GM06990 (cell line): Measurements from ENCODE around the gene SUCO.

ENCODE experiments used
- DNase-seq: peaks from one replicate; pipeline ENCODE4 v3.0.0-alpha.2; 2011; ENCODE audit not compliant: insufficient read length; ENCODE audit errors: extremely low read depth
- H3K27me3 ChIP-seq: replicated peaks from 2 replicates; pipeline ENCODE4 v1.6.0; 2011; ENCODE audit warnings: low read length; ENCODE audit not compliant: control insufficient read depth, insufficient read depth
- H3K36me3 ChIP-seq: 2 replicates; pipeline ENCODE4 v1.5.1; 2011; ENCODE audit warnings: low read length; ENCODE audit not compliant: control insufficient read depth, insufficient read depth
- H3K4me3 ChIP-seq: replicated peaks from 2 replicates; pipeline ENCODE4 v1.5.1; 2011; ENCODE audit warnings: low read depth, mild to moderate bottlenecking, control low read depth, low read length
- CTCF ChIP-seq: IDR thresholded peaks from 2 replicates; pipeline ENCODE4 v1.5.1; 2011; ENCODE audit warnings: low read length, control low read depth, mild to moderate bottlenecking, inconsistent platforms; ENCODE audit not compliant: insufficient read depth, poor library complexity, severe bottlenecking

SUCO gene

GRCh38 chr1:172566196-172566997 lies 33.4 kb downstream of the SUCO start:
- DNase-seq = no peak
- peaks cover 9% of the 10 kb centered on the region for H3K36me3 ChIP-seq
- H3K4me3 ChIP-seq = no peak overlapping the region
- no peak for TF ChIP-seq CTCF
- no peaks in the 10 kb centered on the region for H3K27me3 ChIP-seq

- Histone ChIP-seq H3K27me3 (no peaks in the 10 kb centered on the region), H3K36me3 (peaks cover 8% of the 10 kb centered on the region), H3K4me3 (no peak overlapping the region)
- no peak for DNase-seq
- no peak for TF ChIP-seq CTCF
These were observed 34.8 kb downstream of the SUCO start for GRCh38 chr1:172567720-172568119.

GRCh38 chr1:172574080-172574479 lies 41.1 kb downstream of the SUCO start:
- H3K27me3 ChIP-seq = no peaks in the 10 kb centered on the region
- no peak for TF ChIP-seq CTCF
- no peak for DNase-seq
- peaks cover 2% of the 10 kb centered on the region; the same call in 1 of the 2 replicates for H3K36me3 ChIP-seq
- no peak overlapping the region for H3K4me3 ChIP-seq

GRCh38 chr1:172578586-172578985 lies 45.6 kb downstream of the SUCO start:
- Histone ChIP-seq H3K27me3 (no peaks in the 10 kb centered on the region), H3K36me3 (no peaks in the 10 kb centered on the region; the same call in 1 of the 2 replicates), H3K4me3 (no peak overlapping the region)
- TF ChIP-seq CTCF = no peak
- no peak for DNase-seq

GRCh38 chr1:172581273-172581672 lies 48.3 kb downstream of the SUCO start:
- H3K36me3 ChIP-seq = no peaks in the 10 kb centered on the region; the same call in 1 of the 2 replicates
- no peaks in the 10 kb centered on the region for H3K27me3 ChIP-seq
- DNase-seq = no peak
- H3K4me3 ChIP-seq = no peak overlapping the region
- no peak for TF ChIP-seq CTCF
